ENCODE results near the gene DDX31. TPM values are rescaled to one million over a fixed set of nuclear protein-coding genes. Genes with fewer than 3 reads are reported as not detected.

The DDX31 gene
- total RNA-seq, 1 donor from 2014 or later: 25.8 TPM

DNA sequence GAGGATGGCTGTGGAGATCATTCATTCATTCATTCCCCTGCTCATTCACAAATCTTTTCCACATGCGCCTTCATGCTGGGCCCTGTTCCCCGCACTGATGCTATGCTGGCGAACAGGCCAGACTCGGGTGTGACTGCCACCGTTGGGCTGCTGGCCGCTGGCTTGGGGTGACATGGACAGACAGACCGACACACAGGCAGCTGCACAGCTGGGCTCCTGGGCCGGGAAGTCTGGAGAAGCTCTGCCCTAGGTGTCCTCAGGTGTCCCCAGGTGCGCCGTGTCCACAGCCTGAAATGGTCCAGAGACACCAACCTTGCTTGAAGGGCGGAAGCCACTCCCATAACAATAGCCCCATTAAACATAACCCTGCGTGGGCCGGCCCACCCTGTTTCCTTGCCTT, 122.3 kb downstream of the DDX31 start:
- DNase-seq (ENCODE audit: low spot score): no peak

DNA sequence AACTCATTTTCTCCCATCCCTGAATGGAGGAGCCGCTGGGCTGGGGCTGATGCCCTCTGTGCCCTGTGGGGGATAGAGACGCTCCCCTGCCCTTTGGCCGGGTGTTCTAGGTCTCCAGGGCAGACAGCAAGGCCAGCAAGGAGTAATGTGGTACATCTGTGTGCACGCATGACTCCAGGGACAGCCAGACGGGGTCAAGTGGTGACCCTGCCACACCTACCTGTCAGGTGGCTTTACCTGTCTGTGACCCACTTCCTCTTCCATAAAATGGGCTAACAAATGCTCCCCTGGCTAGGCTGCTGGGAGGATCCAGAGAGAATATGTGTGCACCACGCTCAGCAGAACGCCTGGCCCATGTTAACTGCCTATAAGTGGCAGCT, 122.7 kb downstream of the DDX31 start:
- no peak for DNase-seq (ENCODE audit: low spot score)

DNA sequence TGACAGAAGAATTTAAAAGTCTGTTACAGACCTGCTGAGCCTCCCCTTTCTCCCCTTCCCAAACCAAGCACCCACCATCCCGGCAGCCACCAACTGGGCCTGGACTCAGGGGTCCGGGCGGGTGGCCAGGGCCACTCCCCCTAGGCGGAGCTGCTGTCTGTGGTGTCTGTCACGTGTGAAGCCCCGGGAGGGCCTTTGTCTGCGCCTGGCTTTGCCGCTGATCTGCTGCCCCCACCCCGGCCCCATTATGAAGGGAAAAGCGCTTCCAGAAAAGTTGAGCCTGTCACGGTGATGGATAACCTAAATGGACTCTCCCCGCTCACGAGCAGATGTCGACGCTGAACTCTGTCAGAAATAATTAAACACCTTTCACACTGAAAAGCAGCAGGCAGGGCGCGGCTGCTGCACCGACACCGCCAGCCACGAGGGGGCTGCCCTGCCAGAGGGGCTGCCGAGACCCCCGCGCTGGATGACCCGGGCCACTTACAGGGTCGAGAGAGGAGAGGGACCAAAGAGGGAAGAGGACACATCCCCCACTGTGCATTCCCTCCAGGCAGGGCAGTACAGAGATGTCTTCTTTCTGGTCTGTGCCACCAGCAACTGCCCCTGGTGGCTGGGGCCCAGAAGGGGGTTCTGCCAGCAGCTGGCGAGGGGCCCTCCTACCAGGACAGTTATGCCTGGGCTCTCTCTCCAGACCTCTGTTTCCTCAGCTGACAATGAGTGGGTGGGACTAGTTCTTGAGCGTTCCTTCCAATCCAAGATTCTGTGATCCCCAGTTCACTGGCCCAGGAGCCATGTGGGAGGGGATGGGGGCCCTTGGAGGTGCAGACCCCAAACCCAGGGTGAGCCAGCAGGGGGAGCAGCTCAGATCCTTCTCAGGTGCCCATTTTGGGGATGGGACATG, 123.4 kb downstream of the DDX31 start:
- DNase-seq (ENCODE audit: low spot score): no peak

DNA sequence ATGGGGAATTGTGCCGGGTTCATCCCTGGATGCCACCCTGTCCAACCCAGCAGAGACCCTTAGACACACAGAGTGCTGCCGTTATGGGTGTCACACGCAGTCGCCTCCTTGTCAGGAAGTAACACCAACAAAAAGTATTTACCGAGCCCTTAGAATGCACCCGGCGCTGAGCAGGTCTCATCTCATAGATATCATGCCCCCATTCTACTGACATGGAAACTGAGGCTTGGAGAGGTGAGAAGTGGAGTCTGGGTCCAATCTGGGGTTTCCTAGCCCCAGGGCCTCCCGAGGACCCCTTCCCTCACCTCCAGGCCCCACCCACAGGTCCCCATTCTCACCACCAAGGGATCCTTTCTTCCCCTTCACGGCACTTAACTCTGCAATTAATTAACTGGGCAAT, 124.2 kb downstream of the DDX31 start:
- DNase-seq (ENCODE audit: low spot score): no peak

DNA sequence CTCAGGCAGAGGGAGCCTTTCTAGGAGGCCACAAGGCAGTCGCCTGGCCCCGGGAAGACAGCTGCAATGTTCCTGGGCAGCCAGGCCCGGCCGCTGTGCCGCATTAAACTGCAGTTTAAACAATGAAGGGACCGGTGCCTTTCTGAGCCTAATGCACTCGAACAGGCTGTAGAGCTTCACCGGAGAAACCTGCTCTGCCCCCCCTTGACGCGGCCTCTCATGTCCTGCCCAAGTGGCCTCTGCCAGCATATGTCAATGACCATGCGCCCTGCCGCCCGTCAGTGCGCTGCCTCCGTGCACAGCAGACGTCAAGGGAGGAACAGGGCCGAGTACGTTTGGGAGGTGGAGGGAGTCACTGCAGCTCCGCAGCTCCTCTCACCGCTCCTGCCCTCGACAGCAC, 125.8 kb downstream of the DDX31 start:
- no peak for DNase-seq (ENCODE audit: low spot score)

DNA sequence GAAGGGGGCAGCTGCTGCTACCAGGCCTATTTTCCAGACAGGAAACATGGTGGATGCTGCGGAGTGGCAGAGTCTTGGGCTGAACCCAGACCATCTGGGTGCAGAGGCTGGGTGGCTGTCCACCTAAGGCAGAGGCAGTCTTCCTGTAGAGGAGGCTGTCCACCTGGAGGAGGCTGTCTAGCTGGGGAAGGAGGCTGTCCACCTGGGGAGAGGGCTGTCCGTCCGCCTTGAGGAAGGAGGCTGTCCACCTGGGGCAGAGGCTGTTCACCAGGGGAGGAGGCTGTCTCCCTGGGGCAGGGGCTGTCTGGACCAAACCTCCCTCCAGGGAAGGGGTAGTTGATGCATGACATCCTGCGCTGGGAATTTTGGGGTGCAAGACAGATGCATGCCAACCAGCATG, 126.5 kb downstream of the DDX31 start:
- no peak for DNase-seq (ENCODE audit: low spot score)

Other genes starting within 250 kb of the DDX31 start
- not detected for gene BARHL1, start 87.4 kb downstream of the DDX31 start, total RNA-seq
- 16.5 TPM for gene GTF3C4, start 481 bp upstream of the DDX31 start, total RNA-seq
- 1.7 TPM for gene AK8, start 208.3 kb upstream of the DDX31 start, total RNA-seq
- 5.4 TPM for gene SPACA9, start 208.9 kb upstream of the DDX31 start, total RNA-seq